ENCODE measurements around the gene KIF11. TPM values are rescaled to one million over a fixed set of nuclear protein-coding genes. Genes with fewer than 3 reads are reported as not detected.
A peak's percentile ranks its signal among the peaks of the same experiment; 100 is the strongest.

Gene KIF11
- total RNA-seq, 1 experiment from 2014 or later: 47.8 TPM

- intact Hi-C loops (cut with micrococcal nuclease; ENCODE audit: unreplicated experiment): no loop called here
- ATAC-seq: no peak
Measured at GRCh38 chr10:92572362-92573090, 20.4 kb upstream of the KIF11 start.

DNA sequence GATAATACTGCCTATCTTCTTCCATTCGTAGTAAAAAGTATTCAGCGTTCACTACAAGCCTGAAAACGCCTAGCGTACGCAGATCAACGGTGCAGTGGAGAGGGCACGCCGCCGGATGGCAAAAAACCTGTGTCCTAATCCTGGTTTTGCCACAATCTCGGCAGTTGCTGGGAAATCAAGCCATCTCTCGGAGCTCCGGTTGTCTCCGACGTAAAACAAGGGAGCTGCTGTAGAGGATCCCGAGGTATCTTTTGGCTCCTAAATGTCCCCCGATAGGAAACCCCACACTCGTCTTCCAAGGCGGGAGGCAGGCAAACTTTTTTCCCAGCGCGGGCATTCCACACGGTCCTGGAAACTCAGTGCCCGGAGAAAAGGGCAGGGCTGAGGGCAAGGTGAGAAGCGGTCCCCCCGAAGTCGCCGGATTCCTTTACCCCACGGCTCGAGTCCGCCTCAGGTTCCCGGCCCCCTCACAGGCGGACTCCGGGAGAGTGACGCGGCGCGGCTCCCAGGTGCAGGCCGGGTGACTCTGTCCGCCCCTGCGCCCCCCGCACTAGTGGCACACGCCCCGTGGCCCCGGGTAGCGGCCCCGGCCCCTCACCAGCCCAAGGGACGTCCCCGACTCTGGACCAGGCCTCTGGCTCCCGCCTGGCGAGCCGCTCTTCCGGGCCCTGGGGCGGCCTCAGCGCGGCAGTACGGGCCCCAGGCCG, 19.7 kb upstream of the KIF11 start:
- Histone ChIP-seq H3K36me3 (ENCODE audit: control insufficient read depth, insufficient read depth, low read length) (no peaks in the 10 kb centered on the region), H3K4me1 (ENCODE audit: control insufficient read depth, insufficient read depth, low read length) (peaks cover 20% of the 10 kb centered on the region), H3K4me3 (ENCODE audit: low read depth in 2 of 2, low read length in 2 of 2) (peak overlapping the region; percentile 81 to 93), H3K9me3 (ENCODE audit: control insufficient read depth, insufficient read depth, low read depth, low read length) (no peaks in the 10 kb centered on the region), H3K27me3 (ENCODE audit: control insufficient read depth, insufficient read depth, low read length) (no peaks in the 10 kb centered on the region), H3K27ac (ENCODE audit: low read length) (peak overlapping the region; percentile 91)
- TF ChIP-seq CTCF (IDR thresholded peaks at IDR 0.05) (no peak), SIN3A (IDR thresholded peaks at IDR 0.05; ENCODE audit: borderline replicate concordance, insufficient read depth, low read depth, low read length) (no peak; the same call in 1 of the 2 replicates), TCF7L2 (IDR thresholded peaks at IDR 0.05; ENCODE audit: low read depth, low read length) (no peak), POLR2AphosphoS5 (IDR thresholded peaks at IDR 0.05; ENCODE audit: low read depth, low read length) (no peak)
- TF ChIP-seq, protein P1, sequence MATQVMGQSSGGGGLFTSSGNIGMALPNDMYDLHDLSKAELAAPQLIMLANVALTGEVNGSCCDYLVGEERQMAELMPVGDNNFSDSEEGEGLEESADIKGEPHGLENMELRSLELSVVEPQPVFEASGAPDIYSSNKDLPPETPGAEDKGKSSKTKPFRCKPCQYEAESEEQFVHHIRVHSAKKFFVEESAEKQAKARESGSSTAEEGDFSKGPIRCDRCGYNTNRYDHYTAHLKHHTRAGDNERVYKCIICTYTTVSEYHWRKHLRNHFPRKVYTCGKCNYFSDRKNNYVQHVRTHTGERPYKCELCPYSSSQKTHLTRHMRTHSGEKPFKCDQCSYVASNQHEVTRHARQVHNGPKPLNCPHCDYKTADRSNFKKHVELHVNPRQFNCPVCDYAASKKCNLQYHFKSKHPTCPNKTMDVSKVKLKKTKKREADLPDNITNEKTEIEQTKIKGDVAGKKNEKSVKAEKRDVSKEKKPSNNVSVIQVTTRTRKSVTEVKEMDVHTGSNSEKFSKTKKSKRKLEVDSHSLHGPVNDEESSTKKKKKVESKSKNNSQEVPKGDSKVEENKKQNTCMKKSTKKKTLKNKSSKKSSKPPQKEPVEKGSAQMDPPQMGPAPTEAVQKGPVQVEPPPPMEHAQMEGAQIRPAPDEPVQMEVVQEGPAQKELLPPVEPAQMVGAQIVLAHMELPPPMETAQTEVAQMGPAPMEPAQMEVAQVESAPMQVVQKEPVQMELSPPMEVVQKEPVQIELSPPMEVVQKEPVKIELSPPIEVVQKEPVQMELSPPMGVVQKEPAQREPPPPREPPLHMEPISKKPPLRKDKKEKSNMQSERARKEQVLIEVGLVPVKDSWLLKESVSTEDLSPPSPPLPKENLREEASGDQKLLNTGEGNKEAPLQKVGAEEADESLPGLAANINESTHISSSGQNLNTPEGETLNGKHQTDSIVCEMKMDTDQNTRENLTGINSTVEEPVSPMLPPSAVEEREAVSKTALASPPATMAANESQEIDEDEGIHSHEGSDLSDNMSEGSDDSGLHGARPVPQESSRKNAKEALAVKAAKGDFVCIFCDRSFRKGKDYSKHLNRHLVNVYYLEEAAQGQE (IDR thresholded peaks at IDR 0.05; ENCODE audit: insufficient read depth in 1 of 2, low read depth in 2 of 2, low read length in 1 of 2): no peak
- ChIA-PET POLR2A (interaction anchor here (0.7 kb wide), 1 partner anchor 9 kb away, joined by 4 read pairs; no protein-coding TSS in a partner anchor), CTCF (interaction anchor here (2.1 kb wide), 1 partner anchor 56 kb away, joined by 24 read pairs; no protein-coding TSS in a partner anchor)
- ATAC-seq: peak; percentile 50
- no peak for DNase-seq (ENCODE audit: low read depth, low spot score)
- intact Hi-C loops (cut with micrococcal nuclease; ENCODE audit: unreplicated experiment): no loop called here
- no TSS peak for BruUV-seq (replicated peaks)
- in situ Hi-C loops (cut with HindIII; ENCODE audit: low pct_unique_long_range_greater_than_20kb, low sequenced_read_pairs): no loop called here

More at GRCh38 chr10:92572362-92573090, 20.4 kb upstream of the KIF11 start:
- TF ChIP-seq POLR2AphosphoS5 (IDR thresholded peaks at IDR 0.05; ENCODE audit: low read depth, low read length): no peak
- TF ChIP-seq TCF7L2 (IDR thresholded peaks at IDR 0.05; ENCODE audit: low read depth, low read length): no peak
- 0 out of 2 replicates have a peak, but pooled peaks have one; percentile 35 for TF ChIP-seq SIN3A (IDR thresholded peaks at IDR 0.05; ENCODE audit: borderline replicate concordance, insufficient read depth, low read depth, low read length)
- TF ChIP-seq, protein P1 (IDR thresholded peaks at IDR 0.05; ENCODE audit: insufficient read depth in 1 of 2, low read depth in 2 of 2, low read length in 1 of 2): no peak
- TF ChIP-seq CTCF (IDR thresholded peaks at IDR 0.05): no peak
- Histone ChIP-seq H3K27me3 (ENCODE audit: control insufficient read depth, insufficient read depth, low read length) (no peaks in the 10 kb centered on the region), H3K4me3 (ENCODE audit: low read depth in 2 of 2, low read length in 2 of 2) (peak overlapping the region; percentile 81 to 93), H3K9me3 (ENCODE audit: control insufficient read depth, insufficient read depth, low read depth, low read length) (no peaks in the 10 kb centered on the region), H3K27ac (ENCODE audit: low read length) (peak overlapping the region; percentile 91), H3K36me3 (ENCODE audit: control insufficient read depth, insufficient read depth, low read length) (no peaks in the 10 kb centered on the region), H3K4me1 (ENCODE audit: control insufficient read depth, insufficient read depth, low read length) (peaks cover 20% of the 10 kb centered on the region)
- BruUV-seq (replicated peaks): TSS peak; percentile 81
- DNase-seq (ENCODE audit: low read depth, low spot score): no peak
- in situ Hi-C loops (cut with HindIII; ENCODE audit: low pct_unique_long_range_greater_than_20kb, low sequenced_read_pairs): no loop called here
- ChIA-PET POLR2A (interaction anchor here (0.5 to 0.7 kb wide), 2 partner anchors 8 to 11 kb away, joined by 3 to 6 read pairs; no protein-coding TSS in a partner anchor), CTCF (interaction anchor here (1.1 kb wide), 1 partner anchor 55 kb away, joined by 4 read pairs; no protein-coding TSS in a partner anchor)
